Breast epithelium (tissue), 3 donors: Measurements from ENCODE around the gene MRTFB.

Experiments used
- CTCF ChIP-seq, 3 donors: fragments of 450-650 bp; IDR thresholded peaks; one replicate each; pipeline ENCODE4 v1.5.1; 2016 to 2017; ENCODE audit warnings: antibody characterized with exemption in 3 of 3, mild to moderate bottlenecking in 3 of 3, moderate library complexity in 3 of 3
- POLR2A ChIP-seq: fragments of 450-650 bp; IDR thresholded peaks from one replicate; pipeline ENCODE4 v1.6.1; 2016; ENCODE audit warnings: antibody characterized with exemption, mild to moderate bottlenecking, moderate library complexity

GRCh38 chr16:14196011-14196410, 124.9 kb downstream of the MRTFB start:
- no peak for TF ChIP-seq POLR2A
- no peak for TF ChIP-seq CTCF (IDR thresholded peaks at IDR 0.05)
